DOHH2 (cell line): ENCODE data around the gene RAB3D.
A peak's percentile ranks its signal among the peaks of the same experiment; 100 is the strongest.

Experiments used
- H3F3A ChIP-seq: fragments of 200-600 bp; sonication (generic), shearing (Covaris generic); 2 replicates; pipeline ENCODE4 v1.6.0; 2016; ENCODE audit warnings: antibody characterized with exemption, mild to moderate bottlenecking; ENCODE audit not compliant: control insufficient read depth, insufficient read depth
- H3K27ac ChIP-seq: fragments of 200-600 bp; sonication (generic); 2 replicates; pipeline ENCODE4 v1.5.1; 2014; ENCODE audit warnings: low read depth, mild to moderate bottlenecking, low read length, moderate library complexity
- H3K27me3 ChIP-seq: fragments of 200-600 bp; sonication (generic); 2 replicates; pipeline ENCODE4 v1.6.1; 2014; ENCODE audit warnings: mild to moderate bottlenecking, low read length, mixed read lengths; ENCODE audit not compliant: control insufficient read depth
- H3K36me3 ChIP-seq: fragments of 200-600 bp; sonication (generic); 2 replicates; pipeline ENCODE4 v1.6.1; 2014; ENCODE audit warnings: mild to moderate bottlenecking, low read length, moderate library complexity, mixed read lengths; ENCODE audit not compliant: control insufficient read depth
- H3K4me1 ChIP-seq: fragments of 200-600 bp; sonication (generic); 2 replicates; pipeline ENCODE4 v1.6.1; 2014; ENCODE audit warnings: mild to moderate bottlenecking, low read length, mixed read lengths; ENCODE audit not compliant: control insufficient read depth
- H3K4me2 ChIP-seq: fragments of 200-600 bp; sonication (generic); 2 replicates; pipeline ENCODE4 v1.6.0; 2014; ENCODE audit warnings: mild to moderate bottlenecking, low read length, moderate library complexity
- H3K4me3 ChIP-seq: fragments of 200-600 bp; sonication (generic); 2 replicates; pipeline ENCODE4 v1.5.1; 2014; ENCODE audit warnings: mild to moderate bottlenecking, low read length, mixed read lengths
- H3K79me2 ChIP-seq: fragments of 200-600 bp; sonication (generic); 2 replicates; pipeline ENCODE4 v1.6.1; 2014; ENCODE audit warnings: mild to moderate bottlenecking, low read length, mixed read lengths; ENCODE audit not compliant: control insufficient read depth
- H3K9me2 ChIP-seq: fragments of 200-600 bp; sonication (generic); replicated peaks from 2 replicates; pipeline ENCODE4 v1.6.1; 2014; ENCODE audit warnings: mild to moderate bottlenecking, low read length, mixed read lengths; ENCODE audit not compliant: control insufficient read depth
- H3K9me3 ChIP-seq: fragments of 200-600 bp; sonication (generic); 2 replicates; pipeline ENCODE4 v1.6.1; 2014; ENCODE audit warnings: antibody characterized with exemption, low read length, mixed read lengths; ENCODE audit not compliant: control insufficient read depth, insufficient read depth
- H4K20me1 ChIP-seq: fragments of 200-600 bp; sonication (generic); 2 replicates; pipeline ENCODE4 v1.6.0; 2014; ENCODE audit warnings: low read depth, mild to moderate bottlenecking, antibody characterized with exemption, low read length, moderate library complexity; ENCODE audit not compliant: control insufficient read depth, insufficient read depth
- CTCF ChIP-seq: fragments of 200-600 bp; sonication (generic); IDR thresholded peaks from one replicate; pipeline ENCODE4 v1.5.1; 2014; ENCODE audit warnings: antibody characterized with exemption, mild to moderate bottlenecking, low read depth, low read length; ENCODE audit not compliant: poor library complexity, severe bottlenecking
- EZH2phosphoT487 ChIP-seq: fragments of 200-600 bp; sonication (generic); IDR thresholded peaks from 2 replicates; pipeline ENCODE4 v1.6.1; 2017; ENCODE audit warnings: borderline replicate concordance, mild to moderate bottlenecking, antibody characterized with exemption, low read length, moderate library complexity, mixed read lengths

The RAB3D gene

GRCh38 chr19:11324748-11325389 is 14.6 kb downstream of the RAB3D start:
- peaks cover 10% of the 10 kb centered on the region; the same call in 1 of the 2 replicates for H3F3A ChIP-seq
- no peaks in the 10 kb centered on the region for H4K20me1 ChIP-seq
- peaks cover 17% of the 10 kb centered on the region for H3K79me2 ChIP-seq
- TF ChIP-seq EZH2phosphoT487 (no peak), CTCF (no peak)
- H3K36me3 ChIP-seq: no peaks in the 10 kb centered on the region
- no peaks in the 10 kb centered on the region for H3K9me3 ChIP-seq
- peak overlapping the region; percentile 93 for H3K4me2 ChIP-seq
- H3K9me2 ChIP-seq: no peaks in the 10 kb centered on the region
- H3K4me3 ChIP-seq: peak overlapping the region; percentile 64
- no peaks in the 10 kb centered on the region for H3K27me3 ChIP-seq
- H3K27ac ChIP-seq: peak overlapping the region; percentile 76
- peaks cover 52% of the 10 kb centered on the region for H3K4me1 ChIP-seq

- peaks cover 24% of the 10 kb centered on the region for H3K79me2 ChIP-seq
- H3K9me3 ChIP-seq: no peaks in the 10 kb centered on the region
- peak overlapping the region; percentile 64 for H3K4me3 ChIP-seq
- peaks cover 52% of the 10 kb centered on the region for H3K4me1 ChIP-seq
- TF ChIP-seq EZH2phosphoT487 (no peak), CTCF (no peak)
- H3F3A ChIP-seq: peaks cover 10% of the 10 kb centered on the region; the same call in 1 of the 2 replicates
- no peaks in the 10 kb centered on the region for H4K20me1 ChIP-seq
- H3K36me3 ChIP-seq: no peaks in the 10 kb centered on the region
- H3K9me2 ChIP-seq: no peaks in the 10 kb centered on the region
- H3K27ac ChIP-seq: peak overlapping the region; percentile 76
- H3K27me3 ChIP-seq: no peaks in the 10 kb centered on the region
- peak overlapping the region; percentile 93 for H3K4me2 ChIP-seq
Observed at GRCh38 chr19:11324079-11324661, 15.3 kb downstream of the RAB3D start.

GRCh38 chr19:11323601-11324078 is 15.8 kb downstream of the RAB3D start:
- Histone ChIP-seq H3K4me3 (peak overlapping the region; percentile 64), H3F3A (peaks cover 10% of the 10 kb centered on the region; the same call in 1 of the 2 replicates), H3K27me3 (no peaks in the 10 kb centered on the region), H3K79me2 (peaks cover 29% of the 10 kb centered on the region), H3K9me3 (no peaks in the 10 kb centered on the region), H3K36me3 (no peaks in the 10 kb centered on the region), H3K4me2 (peak overlapping the region; percentile 93), H3K9me2 (no peaks in the 10 kb centered on the region), H4K20me1 (no peaks in the 10 kb centered on the region), H3K27ac (peak overlapping the region; percentile 76), H3K4me1 (peaks cover 57% of the 10 kb centered on the region)
- TF ChIP-seq CTCF (no peak), EZH2phosphoT487 (no peak)
